SK-N-SH (cell line): ENCODE data around the gene FYN. TPM values are rescaled to one million over a fixed set of nuclear protein-coding genes. Genes with fewer than 3 reads are reported as not detected.

Source experiments
- CTCF ChIA-PET: fragments of 300-600, 350-600 bp; formaldehyde crosslinking; extraction: SDS; loops from one replicate; lab custom pipeline; 2021; lab: Yijun Ruan, JAX
- POLR2A ChIA-PET: fragments of 350-600 bp; sonication (Branson Sonifier 250); formaldehyde crosslinking; extraction: SDS; loops from one replicate; lab custom pipeline; 2020; ENCODE audit warnings: antibody characterized with exemption, inconsistent platforms; lab: Yijun Ruan, JAX
- DNase-seq: peaks from one replicate; pipeline ENCODE4 v3.0.0; 2012
- H2AFZ ChIP-seq: fragments of 200-600 bp; sonication (generic); 2 replicates; pipeline ENCODE4 v1.8.1; 2016; ENCODE audit warnings: antibody characterized with exemption, mild to moderate bottlenecking, low read depth
- H3F3A ChIP-seq: fragments of 200-600 bp; sonication (generic); replicated peaks from 2 replicates; pipeline ENCODE3; 2016; ENCODE audit warnings: antibody characterized with exemption, mild to moderate bottlenecking; ENCODE audit not compliant: insufficient read depth
- H3K27ac ChIP-seq, 2 experiments: fragments of 200-500 bp in 1 of 2; fragments of 200-600 bp in 1 of 2; sonication (Bioruptor generic) in 1 of 2; sonication (generic), shearing (Covaris generic) in 1 of 2; 2 replicates each; pipeline versions ENCODE4 v1.5.1 to v1.6.1; 2014 to 2016; ENCODE audit warnings: low read depth in 2 of 2, inconsistent platforms in 1 of 2, low read length in 1 of 2, mild to moderate bottlenecking in 1 of 2, mixed read lengths in 1 of 2
- H3K27me3 ChIP-seq: fragments of 200-600 bp; sonication (generic), shearing (Covaris generic); 2 replicates; pipeline ENCODE4 v1.6.1; 2016; ENCODE audit warnings: mixed run types; ENCODE audit not compliant: insufficient read depth
- H3K36me3 ChIP-seq, 2 experiments: fragments of 200-500 bp in 1 of 2; fragments of 200-600 bp in 1 of 2; sonication (Bioruptor generic) in 1 of 2; sonication (generic) in 1 of 2; replicated peaks in 1 of 2; 2 replicates each; pipeline versions ENCODE3 to v1.5.1; 2014 to 2016; ENCODE audit warnings: low read length in 1 of 2, mild to moderate bottlenecking in 1 of 2; ENCODE audit not compliant: insufficient read depth in 2 of 2, control insufficient read depth in 1 of 2
- H3K4me1 ChIP-seq, 2 experiments: fragments of 200-500 bp in 1 of 2; fragments of 200-600 bp in 1 of 2; sonication (Bioruptor generic) in 1 of 2; sonication (generic), shearing (Covaris generic) in 1 of 2; 2 replicates each; pipeline versions ENCODE4 v1.5.1 to v1.6.1; 2014 to 2016; ENCODE audit warnings: low read depth in 1 of 2, low read length in 1 of 2, mixed run types in 1 of 2; ENCODE audit not compliant: insufficient read depth in 2 of 2, control insufficient read depth in 1 of 2
- H3K4me2 ChIP-seq: fragments of 200-600 bp; sonication (generic), shearing (Covaris generic); 2 replicates; pipeline ENCODE4 v1.6.1; 2017; ENCODE audit warnings: mixed run types
- H3K4me3 ChIP-seq, 2 experiments: fragments of 200-500 bp in 1 of 2; fragments of 200-600 bp in 1 of 2; sonication (Bioruptor generic) in 1 of 2; sonication (generic), shearing (Covaris generic) in 1 of 2; 2 replicates each; pipeline versions ENCODE4 v1.5.1 to v1.8.1; 2014 to 2016; ENCODE audit warnings: low read depth in 2 of 2, inconsistent platforms in 1 of 2, low read length in 1 of 2, mild to moderate bottlenecking in 1 of 2, mixed read lengths in 1 of 2, moderate library complexity in 1 of 2
- H3K79me2 ChIP-seq: fragments of 200-600 bp; sonication (generic); 2 replicates; pipeline ENCODE4 v1.8.1; 2017; ENCODE audit warnings: mild to moderate bottlenecking; ENCODE audit not compliant: insufficient read depth
- H3K9ac ChIP-seq: fragments of 200-600 bp; sonication (generic); 2 replicates; pipeline ENCODE4 v1.6.1; 2017; ENCODE audit warnings: mixed run types
- H3K9me2 ChIP-seq: fragments of 200-600 bp; sonication (generic); 2 replicates; pipeline ENCODE4 v1.6.1; 2017; ENCODE audit warnings: mixed run types
- H3K9me3 ChIP-seq: fragments of 200-600 bp; sonication (generic); 2 replicates; pipeline ENCODE4 v1.6.1; 2017; ENCODE audit warnings: mixed run types, mild to moderate bottlenecking, moderate library complexity
- H4K20me1 ChIP-seq: fragments of 200-600 bp; sonication (generic); 2 replicates; pipeline ENCODE4 v1.6.1; 2017; ENCODE audit warnings: mild to moderate bottlenecking, mixed run types; ENCODE audit not compliant: insufficient read depth
- CHD2 ChIP-seq: fragments of 150-350 bp; IDR thresholded peaks from 2 replicates; pipeline ENCODE4 v1.6.1; 2018; ENCODE audit warnings: low read length; ENCODE audit not compliant: partially characterized antibody
- EP300 ChIP-seq, 2 experiments: IDR thresholded peaks; 2 replicates each; pipeline versions ENCODE4 v1.4.0 to v1.6.1; 2012; ENCODE audit warnings: borderline replicate concordance in 1 of 2, low read depth in 1 of 2, low read length in 1 of 2
- EZH2phosphoT487 ChIP-seq: fragments of 200-600 bp; sonication (generic); IDR thresholded peaks from 2 replicates; pipeline ENCODE4 v1.6.1; 2017; ENCODE audit warnings: low read depth, mixed run types, mild to moderate bottlenecking, antibody characterized with exemption, moderate library complexity, borderline replicate concordance
- FOSL2 ChIP-seq: IDR thresholded peaks from 2 replicates; pipeline ENCODE4 v1.4.0; 2012; ENCODE audit warnings: low read depth, mild to moderate bottlenecking, moderate library complexity, borderline replicate concordance
- FOXJ3 ChIP-seq: sonication (generic); formaldehyde crosslinking; IDR thresholded peaks from 2 replicates; pipeline ENCODE4 v1.5.1; 2020; ENCODE audit warnings: mild to moderate bottlenecking, missing genetic modification reagents
- GABPA ChIP-seq: IDR thresholded peaks from 2 replicates; pipeline ENCODE4 v1.4.0; 2012; ENCODE audit warnings: low read depth, mild to moderate bottlenecking
- NFIC ChIP-seq: IDR thresholded peaks from 2 replicates; pipeline ENCODE4 v1.4.0; 2012; ENCODE audit warnings: borderline replicate concordance
- RCOR1 ChIP-seq: fragments of 150-350 bp; IDR thresholded peaks from 2 replicates; pipeline ENCODE4 v1.6.1; 2017; ENCODE audit warnings: antibody characterized with exemption, low read length
- RXRA ChIP-seq: IDR thresholded peaks from 2 replicates; pipeline ENCODE4 v1.4.0; 2012; ENCODE audit warnings: low read depth, mild to moderate bottlenecking, borderline replicate concordance
- TAF1 ChIP-seq: IDR thresholded peaks from 2 replicates; pipeline ENCODE4 v1.6.1; 2012; ENCODE audit warnings: low read depth, mild to moderate bottlenecking, low read length, moderate library complexity, borderline replicate concordance
- TCF12 ChIP-seq: IDR thresholded peaks from 2 replicates; pipeline ENCODE4 v1.4.0; 2012
- USF2 ChIP-seq: fragments of 150-350 bp; IDR thresholded peaks from 2 replicates; pipeline ENCODE4 v1.6.1; 2017; ENCODE audit warnings: antibody characterized with exemption, low read length, low read depth, borderline replicate concordance
- WGBS: methylation state at CpG from one replicate; pipeline ENCODE4 v1.1.6; 2017; ENCODE audit warnings: low lambda C conversion rate; 5-methylcytosine and 5-hydroxymethylcytosine counted together
- polyA plus RNA-seq, 3 experiments: library from polyadenylated mRNA; depleted of rRNA; stranded (reverse); fragments of >200 nt; gene quantifications; 2 replicates each; pipeline ENCODE4 v1.2.3, GENCODE V29; 2012
- TF ChIP-seq, protein P1 (sequence below): IDR thresholded peaks from 2 replicates; pipeline ENCODE4 v1.4.0; 2012; ENCODE audit warnings: low read depth
- TF ChIP-seq, protein P2 (sequence below): IDR thresholded peaks from 2 replicates; pipeline ENCODE4 v1.4.0; 2012; ENCODE audit warnings: low read depth, borderline replicate concordance
- TF ChIP-seq, protein P3 (sequence below): IDR thresholded peaks from 2 replicates; pipeline ENCODE4; 2012

Gene FYN
- polyA plus RNA-seq, 1 of the 3 experiments (the other 2 are of a cell fraction), result 31.0 TPM

DNA sequence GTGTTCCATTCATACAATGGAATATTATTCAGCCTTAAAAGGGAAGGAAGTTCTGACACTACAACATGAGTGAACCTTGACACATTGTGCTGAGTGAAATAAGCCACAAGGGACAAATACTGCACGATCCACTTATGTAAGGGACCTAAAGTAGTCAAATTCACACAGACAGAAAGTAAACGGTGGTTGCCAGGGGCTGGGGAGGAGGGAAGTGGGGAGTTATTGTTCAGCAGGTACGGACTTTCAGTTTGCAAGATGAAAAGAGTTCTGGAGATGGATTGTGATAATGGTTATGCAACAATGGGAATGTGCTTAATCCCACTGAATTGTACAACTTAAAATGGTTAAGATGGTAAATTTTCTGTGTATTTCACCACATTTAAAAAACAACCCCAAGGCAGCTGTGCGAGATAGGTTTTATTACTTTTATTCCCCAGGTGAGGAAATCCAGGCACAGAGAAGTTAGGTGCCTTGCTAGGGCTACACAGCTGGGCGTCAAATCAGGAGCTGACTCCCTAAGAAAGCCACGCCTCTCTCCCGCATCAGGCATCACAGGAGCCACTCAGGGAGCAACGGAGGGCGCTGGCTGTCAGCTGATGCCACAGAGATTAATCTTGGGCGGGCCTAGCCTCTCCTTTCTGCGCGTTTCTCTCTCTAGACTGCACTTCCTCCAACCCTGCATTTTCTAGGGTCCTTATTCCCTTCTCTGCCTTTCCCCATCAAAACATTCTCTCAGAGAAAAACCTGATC lies 258.2 kb downstream of the FYN start:
- Histone ChIP-seq H3K4me3 (no peak overlapping the region), H3K4me1 (no peaks in the 10 kb centered on the region), H3K9ac (no peak overlapping the region), H4K20me1 (no peaks in the 10 kb centered on the region), H3K27me3 (no peaks in the 10 kb centered on the region), H3K4me2 (no peak overlapping the region), H3K36me3 (no peaks in the 10 kb centered on the region), H3K9me3 (no peaks in the 10 kb centered on the region), H3K27ac (no peak overlapping the region), H3K79me2 (no peaks in the 10 kb centered on the region), H3F3A (no peaks in the 10 kb centered on the region), H3K9me2 (no peaks in the 10 kb centered on the region), H2AFZ (no peak overlapping the region)
- CTCF ChIA-PET, result interaction anchor here (1.1 kb wide), 1 partner anchor 12 kb away, joined by 3 read pairs; no protein-coding TSS in a partner anchor
- POLR2A ChIA-PET, result no interaction called here
- no peak for TF ChIP-seq RXRA
- no peak for TF ChIP-seq EP300 (IDR thresholded peaks at IDR 0.05; ENCODE audit: borderline replicate concordance in 1 of 2, low read depth in 1 of 2, low read length in 1 of 2)
- no peak for TF ChIP-seq FOSL2
- TF ChIP-seq RCOR1, result no peak
- TF ChIP-seq EZH2phosphoT487, result no peak
- TF ChIP-seq TAF1, result no peak
- TF ChIP-seq USF2, result no peak
- TF ChIP-seq NFIC, result no peak
- TF ChIP-seq, protein P1, sequence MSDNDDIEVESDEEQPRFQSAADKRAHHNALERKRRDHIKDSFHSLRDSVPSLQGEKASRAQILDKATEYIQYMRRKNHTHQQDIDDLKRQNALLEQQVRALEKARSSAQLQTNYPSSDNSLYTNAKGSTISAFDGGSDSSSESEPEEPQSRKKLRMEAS, result no peak
- TF ChIP-seq, protein P2, sequence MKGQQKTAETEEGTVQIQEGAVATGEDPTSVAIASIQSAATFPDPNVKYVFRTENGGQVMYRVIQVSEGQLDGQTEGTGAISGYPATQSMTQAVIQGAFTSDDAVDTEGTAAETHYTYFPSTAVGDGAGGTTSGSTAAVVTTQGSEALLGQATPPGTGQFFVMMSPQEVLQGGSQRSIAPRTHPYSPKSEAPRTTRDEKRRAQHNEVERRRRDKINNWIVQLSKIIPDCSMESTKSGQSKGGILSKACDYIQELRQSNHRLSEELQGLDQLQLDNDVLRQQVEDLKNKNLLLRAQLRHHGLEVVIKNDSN, result no peak
- no peak for DNase-seq
- 86% methylated on average over 11 of the region's 12 CpGs for WGBS

DNA sequence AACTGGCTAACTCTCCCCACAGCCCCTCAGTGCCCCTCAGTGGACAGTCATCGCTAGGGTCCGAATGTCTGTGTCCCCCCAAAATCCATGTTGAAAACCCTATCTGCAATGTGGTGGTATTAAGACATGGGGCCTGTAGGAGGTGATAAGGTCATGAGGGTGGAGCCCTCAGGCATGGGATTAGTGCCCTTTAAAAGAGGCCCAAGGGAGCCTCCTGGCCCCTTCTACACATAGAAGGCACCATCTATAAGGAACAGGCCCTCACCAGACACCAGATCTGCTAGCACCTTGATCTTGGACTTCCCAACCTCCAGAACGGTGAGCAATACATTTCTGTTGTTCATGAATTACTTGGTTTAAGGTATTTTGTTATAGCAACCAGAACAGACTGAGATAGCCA lies 260.9 kb downstream of the FYN start:
- no peaks in the 10 kb centered on the region for H3F3A ChIP-seq
- 100% methylated on average over 2 of the region's 3 CpGs for WGBS
- no peaks in the 10 kb centered on the region for H3K36me3 ChIP-seq
- no peaks in the 10 kb centered on the region for H4K20me1 ChIP-seq
- no peak for TF ChIP-seq FOXJ3 (CRISPR knock-in tag)
- TF ChIP-seq, protein P3, sequence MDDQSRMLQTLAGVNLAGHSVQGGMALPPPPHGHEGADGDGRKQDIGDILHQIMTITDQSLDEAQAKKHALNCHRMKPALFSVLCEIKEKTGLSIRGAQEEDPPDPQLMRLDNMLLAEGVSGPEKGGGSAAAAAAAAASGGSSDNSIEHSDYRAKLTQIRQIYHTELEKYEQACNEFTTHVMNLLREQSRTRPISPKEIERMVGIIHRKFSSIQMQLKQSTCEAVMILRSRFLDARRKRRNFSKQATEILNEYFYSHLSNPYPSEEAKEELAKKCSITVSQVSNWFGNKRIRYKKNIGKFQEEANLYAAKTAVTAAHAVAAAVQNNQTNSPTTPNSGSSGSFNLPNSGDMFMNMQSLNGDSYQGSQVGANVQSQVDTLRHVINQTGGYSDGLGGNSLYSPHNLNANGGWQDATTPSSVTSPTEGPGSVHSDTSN, result no peak
- no peak for TF ChIP-seq CHD2
- TF ChIP-seq GABPA, result no peak
- TF ChIP-seq TCF12, result no peak
- TF ChIP-seq USF2, result no peak
- TF ChIP-seq, all 33 proteins: peak for 0
- no peaks in the 10 kb centered on the region for H3K4me1 ChIP-seq
- no peak overlapping the region for H3K9ac ChIP-seq
- H2AFZ ChIP-seq, result no peak overlapping the region
- no peaks in the 10 kb centered on the region for H3K79me2 ChIP-seq
- ChIA-PET CTCF (no interaction called here), POLR2A (no interaction called here)
- no peak for DNase-seq
- H3K9me3 ChIP-seq, result no peaks in the 10 kb centered on the region
- no peak overlapping the region for H3K27ac ChIP-seq
- H3K27me3 ChIP-seq, result no peaks in the 10 kb centered on the region
- H3K4me2 ChIP-seq, result no peak overlapping the region
- no peak overlapping the region for H3K4me3 ChIP-seq
- H3K9me2 ChIP-seq, result no peaks in the 10 kb centered on the region
